GM19463 (cell line): ENCODE measurements around the gene DHRS2.

Experiments used
- ATAC-seq: cut with Tn5 transposase; IDR thresholded peaks from one replicate; pipeline ENCODE4 v1.9.1; 2021; ENCODE audit warnings: mild to moderate bottlenecking, moderate library complexity; ENCODE audit not compliant: unreplicated experiment

Gene DHRS2

DNA sequence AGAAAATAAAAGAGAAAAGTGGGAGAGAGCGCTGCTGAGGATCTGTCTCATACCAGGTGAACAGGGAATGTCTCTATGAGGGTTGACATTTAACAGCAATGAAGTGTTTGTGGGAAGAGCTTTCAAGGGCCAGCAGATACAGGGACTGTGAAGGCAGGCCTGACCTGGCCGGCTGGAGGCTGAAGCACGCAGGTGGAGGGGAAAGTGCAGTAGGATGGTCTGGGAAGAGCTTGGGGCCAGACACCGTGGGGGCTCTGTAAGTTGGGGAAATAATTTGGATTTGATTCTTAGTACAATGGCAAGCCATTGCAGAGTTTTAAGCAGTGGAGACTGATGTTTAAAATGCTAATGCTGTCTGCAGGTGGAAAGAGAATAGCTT lies 23.8 kb upstream of the DHRS2 start:
- ATAC-seq: no peak

GRCh38 chr14:23612802-23613201 lies 23.4 kb upstream of the DHRS2 start:
- ATAC-seq: no peak

DNA sequence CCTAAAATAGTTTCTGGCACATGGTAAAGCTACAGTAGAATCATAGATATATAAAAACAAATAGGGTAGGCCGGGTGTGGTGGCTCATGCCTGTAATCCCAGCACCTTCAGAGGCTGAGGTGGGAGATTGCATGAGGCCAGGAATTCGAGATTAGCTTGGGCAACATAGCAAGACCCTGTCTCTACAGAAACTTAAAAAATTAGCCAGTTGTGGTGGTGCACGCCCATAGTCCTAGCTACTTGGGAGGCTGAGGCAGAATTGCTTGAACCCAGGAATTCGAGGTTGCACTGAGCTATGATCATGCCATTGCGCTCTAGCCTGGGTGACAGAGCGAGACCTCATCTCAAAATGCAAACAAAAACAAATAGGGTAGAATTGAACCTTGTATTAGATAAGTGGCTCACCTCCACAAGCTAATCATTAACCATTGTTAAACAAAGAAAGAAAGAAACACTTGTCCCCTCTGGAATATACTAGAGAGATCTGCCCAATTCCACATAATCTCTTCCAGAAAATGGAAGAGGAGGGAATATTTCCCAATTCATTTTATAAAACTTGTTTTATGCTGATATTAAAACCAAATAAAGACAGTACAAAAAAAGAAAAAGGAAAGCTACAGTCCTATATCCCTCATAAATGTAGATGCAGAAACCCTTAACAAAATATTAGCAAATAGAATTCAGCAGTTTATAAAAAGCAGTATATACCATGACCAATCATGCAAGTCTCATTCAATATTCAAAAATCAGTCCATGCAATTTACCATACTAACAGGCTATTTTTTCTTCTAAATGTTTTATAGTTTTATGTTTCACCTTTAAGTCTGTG lies 22.7 kb upstream of the DHRS2 start:
- ATAC-seq: no peak

DNA sequence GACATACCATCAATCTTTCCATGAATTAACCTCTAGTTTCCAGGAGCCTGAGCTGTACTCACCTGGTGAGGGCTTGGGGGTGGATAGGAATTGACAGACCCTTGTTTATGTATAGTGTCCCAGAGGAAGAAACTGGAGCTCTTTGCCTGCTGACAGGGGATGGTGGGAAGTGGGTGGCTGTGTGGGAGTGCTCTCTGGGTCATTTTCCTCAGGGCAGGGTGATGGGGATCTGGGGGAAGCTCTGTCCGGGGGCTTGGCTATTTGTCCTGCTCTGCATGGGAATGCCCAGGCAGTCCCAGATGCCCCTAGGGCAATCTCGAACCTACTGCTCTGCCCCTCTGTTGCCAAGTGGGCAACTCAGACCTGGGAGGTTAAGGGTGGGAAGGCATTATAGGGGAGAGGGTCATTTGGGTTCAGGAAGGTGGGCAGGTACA lies 21.8 kb upstream of the DHRS2 start:
- ATAC-seq: no peak

GRCh38 chr14:23615856-23616255 lies 20.3 kb upstream of the DHRS2 start:
- ATAC-seq: no peak

DNA sequence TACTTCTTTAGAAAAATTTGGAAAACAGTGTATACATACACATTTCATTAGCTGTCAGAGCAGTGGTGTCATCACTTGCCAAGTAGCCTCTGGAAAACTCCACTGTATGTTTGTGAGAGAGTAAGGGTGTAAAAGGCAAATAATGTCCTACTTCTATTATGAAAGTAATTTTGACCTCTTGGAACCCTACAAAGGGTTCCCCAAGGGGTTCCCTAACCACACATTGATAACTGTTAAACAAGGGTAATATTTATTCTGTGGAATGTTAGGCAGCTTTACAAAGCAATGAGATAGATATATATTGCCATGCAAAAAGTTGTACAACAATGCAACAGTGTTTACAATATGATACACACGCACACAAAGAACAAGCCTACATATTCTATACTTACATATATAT lies 18.6 kb upstream of the DHRS2 start:
- no peak for ATAC-seq

DNA sequence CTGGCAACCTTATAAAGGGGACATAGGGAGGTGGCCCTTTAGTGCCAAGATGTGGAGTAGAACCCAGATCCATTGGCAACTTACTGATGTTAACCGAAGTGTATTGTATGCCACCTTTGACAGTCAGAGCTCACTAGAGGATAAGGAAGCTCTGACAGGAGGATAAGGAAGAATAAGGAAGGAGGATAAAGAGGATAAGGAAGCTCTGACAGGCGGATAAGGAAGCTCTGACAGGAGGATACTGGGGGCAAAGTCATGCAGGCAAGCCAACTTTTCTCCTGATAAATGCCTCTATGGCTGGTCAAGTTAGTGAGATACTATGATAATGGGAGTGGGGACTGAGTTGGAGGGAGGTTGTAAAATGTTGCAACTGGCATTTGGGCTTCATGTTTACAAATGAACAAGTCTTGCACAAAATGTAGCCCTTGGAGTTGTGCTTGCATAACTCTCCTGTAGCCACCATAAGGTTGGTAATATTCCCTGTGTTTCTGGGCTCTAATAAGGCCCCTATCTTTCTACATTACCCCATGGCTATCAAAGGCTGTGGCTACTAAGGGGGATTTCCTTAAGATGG lies 17.7 kb upstream of the DHRS2 start:
- ATAC-seq: no peak

- ATAC-seq: no peak
Measured at GRCh38 chr14:23620177-23620702, 15.9 kb upstream of the DHRS2 start.

- ATAC-seq: no peak
Measured at GRCh38 chr14:23621204-23621931, 14.8 kb upstream of the DHRS2 start.

DNA sequence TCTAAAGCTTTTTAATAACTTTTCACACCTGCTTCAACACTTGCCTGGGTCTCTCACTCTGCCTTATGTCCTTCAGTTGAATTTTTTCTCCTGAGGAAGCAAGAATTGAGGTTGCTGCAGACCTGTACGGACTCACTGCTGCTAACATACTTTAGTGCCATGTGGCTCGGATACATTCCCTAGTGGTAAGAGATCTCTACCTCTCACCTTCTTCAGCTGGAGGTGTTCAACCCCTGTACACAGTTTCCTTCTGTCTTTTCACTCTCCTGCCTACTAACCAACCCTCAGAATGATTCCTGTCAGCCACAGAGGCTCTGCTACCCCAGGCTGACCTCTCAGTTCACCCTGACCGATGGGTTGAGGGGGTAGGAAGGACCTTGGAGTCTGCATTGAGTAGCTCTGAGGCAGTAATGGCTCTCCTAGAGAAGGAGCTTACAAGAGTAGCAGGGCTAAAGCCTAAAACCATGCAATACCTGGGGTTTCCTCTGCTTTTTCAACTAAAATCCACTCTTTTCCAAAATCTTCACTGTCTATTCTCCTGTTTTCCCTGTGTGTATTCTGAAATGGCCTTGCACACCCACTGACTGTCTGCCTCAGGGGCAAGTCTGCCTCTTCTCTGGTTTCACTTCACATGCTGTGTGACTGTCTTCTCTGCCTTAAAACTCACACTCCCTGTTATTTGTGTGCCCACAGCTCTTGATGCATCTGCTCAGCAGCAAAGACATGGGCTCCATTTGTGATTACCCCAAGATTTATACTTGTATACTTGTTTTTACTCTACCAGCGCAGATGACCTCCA lies 14.0 kb upstream of the DHRS2 start:
- ATAC-seq: no peak

DNA sequence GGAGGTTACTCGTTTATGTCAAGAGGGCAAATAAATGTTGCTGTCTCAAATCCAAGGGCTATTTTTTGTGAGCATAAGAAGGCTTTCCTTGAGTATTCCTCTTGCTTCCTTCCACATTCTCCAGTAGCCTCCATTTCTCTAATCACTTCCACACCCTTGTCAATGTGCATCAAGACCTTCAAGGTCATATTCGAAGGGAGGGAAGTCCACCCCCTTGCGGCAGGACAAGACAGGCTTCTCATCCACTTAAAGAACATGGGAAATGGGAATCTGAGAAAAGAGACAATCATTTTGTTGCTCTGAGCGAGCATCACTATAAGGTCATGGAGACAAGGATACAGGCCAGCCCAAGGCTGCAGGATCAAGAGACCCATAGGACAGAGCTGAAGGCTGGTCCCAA lies 13.2 kb upstream of the DHRS2 start:
- no peak for ATAC-seq

DNA sequence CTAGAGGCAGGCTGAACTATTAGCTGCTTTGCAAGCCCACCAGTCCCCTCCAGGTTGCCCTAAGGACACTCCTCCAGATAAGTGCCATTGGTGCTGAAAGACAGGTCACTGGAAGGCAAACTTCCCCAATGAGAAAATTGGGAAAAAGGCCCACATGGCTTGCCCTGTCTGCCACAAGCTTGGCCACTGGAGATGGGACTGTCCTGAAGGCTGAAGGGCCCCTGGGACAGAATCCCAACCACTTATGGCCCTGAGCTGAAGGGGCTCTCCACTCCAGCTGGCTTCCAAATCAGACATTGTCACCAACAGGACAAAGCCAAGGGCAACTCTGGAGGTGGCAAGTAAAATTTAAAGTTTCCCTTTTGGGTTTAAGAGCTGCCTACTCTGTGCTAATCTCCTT lies 12.2 kb upstream of the DHRS2 start:
- no peak for ATAC-seq

GRCh38 chr14:23624830-23625404 lies 11.2 kb upstream of the DHRS2 start:
- ATAC-seq: no peak

- no peak for ATAC-seq
Measured at GRCh38 chr14:23626946-23627345, 9.2 kb upstream of the DHRS2 start.

- no peak for ATAC-seq
Measured at GRCh38 chr14:23627961-23628360, 8.2 kb upstream of the DHRS2 start.

DNA sequence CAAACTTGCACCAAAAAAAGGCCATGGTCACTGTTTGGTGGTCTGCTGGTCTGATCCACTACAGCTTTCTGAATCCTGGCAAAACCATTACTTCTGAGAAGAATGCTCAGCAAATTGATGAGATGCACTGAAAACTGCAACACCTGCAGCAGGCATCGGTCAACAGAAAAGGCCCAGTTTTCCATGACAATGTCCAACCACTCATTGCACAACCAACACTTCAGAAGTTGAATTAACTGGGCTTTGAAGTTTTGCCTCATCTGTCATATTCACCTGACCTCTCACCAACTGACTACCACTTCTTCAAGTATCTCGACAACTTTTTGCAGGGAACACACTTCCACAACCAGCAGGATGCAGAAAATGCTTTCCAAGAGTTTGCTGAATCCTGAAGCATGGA lies 7.0 kb upstream of the DHRS2 start:
- no peak for ATAC-seq

GRCh38 chr14:23629832-23630396 lies 6.2 kb upstream of the DHRS2 start:
- no peak for ATAC-seq

DNA sequence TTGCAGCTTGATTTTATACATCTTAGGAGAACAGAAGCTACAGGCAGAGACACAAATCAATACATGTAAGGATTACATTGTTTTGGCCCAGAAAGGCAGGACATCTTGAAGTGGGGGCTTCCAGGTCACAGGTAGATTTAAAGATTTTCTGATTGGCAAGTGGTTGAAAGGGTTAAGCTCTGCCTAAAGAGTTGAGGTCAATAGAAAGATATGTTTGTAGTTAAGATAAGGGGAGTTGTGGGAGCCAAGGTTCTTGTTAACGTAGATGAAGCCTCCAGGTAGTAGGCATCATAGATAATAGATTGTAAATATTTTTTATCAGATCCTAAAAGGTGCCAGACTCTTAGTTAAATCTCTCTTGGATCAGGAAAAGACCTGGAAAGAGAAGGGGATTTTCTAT lies 5.5 kb upstream of the DHRS2 start:
- ATAC-seq: no peak

DNA sequence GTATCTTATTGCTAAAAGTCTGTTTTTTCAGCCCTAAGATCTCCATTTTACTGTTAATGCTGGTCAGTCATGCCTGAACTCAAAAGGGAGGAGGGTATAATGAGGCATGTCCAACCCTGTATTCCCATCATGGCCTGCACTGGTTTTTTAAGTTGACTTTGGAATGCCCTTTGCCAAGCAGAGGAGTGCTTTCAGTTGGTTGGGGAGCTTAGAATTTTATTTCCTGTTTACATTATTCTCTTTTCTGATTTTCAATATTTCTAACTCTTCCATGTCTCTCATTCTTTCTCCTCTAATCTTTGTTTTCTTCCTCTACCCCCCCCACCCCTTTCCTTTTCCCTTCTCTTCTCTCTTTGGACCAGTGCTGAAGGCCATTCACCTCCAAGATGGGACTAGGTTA lies 4.9 kb upstream of the DHRS2 start:
- no peak for ATAC-seq

DNA sequence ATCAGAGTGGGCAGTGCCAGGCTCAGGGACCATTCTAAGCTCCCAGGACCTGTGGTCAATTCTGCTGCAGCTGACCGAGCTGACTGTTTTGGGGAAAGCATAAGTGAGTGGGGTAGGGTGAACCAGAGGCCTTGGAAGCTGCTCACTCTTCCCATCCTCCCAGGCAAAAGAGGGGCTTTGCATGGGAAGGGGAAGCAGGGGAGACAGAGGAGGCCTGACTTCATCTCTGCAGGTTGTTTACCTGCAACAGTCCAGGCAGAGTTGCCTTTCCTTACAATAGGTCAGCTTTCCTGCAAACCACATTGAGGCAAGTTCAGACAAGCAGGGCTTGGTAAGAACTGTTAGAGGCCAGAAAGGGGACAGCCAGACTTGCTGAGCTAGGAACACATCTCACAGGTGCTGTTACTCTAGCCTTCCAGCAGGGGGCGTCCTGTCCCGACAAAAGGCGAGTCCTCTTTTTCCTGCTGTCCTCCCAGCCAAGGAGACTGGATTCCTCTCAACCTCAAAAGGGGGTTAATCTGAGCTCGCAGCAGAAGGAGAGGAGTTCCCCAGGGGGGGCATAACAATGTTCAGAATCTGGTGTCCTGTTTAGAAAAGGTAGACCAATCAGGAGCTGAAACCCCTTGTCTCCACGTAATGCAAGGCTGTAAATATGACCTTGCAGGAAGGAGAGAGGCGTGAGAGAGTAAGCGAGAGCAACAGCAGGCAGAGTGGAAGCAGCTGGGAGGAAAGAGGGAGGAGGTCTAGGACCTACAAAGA lies 4.3 kb upstream of the DHRS2 start:
- peak; percentile 69 for ATAC-seq
